GM19023 (cell line): ENCODE measurements around the gene HDDC3.

Source experiments
- ATAC-seq: cut with Tn5 transposase; IDR thresholded peaks from one replicate; pipeline ENCODE4 v1.9.1; 2021; ENCODE audit warnings: mild to moderate bottlenecking, moderate library complexity; ENCODE audit not compliant: unreplicated experiment

The HDDC3 gene

DNA sequence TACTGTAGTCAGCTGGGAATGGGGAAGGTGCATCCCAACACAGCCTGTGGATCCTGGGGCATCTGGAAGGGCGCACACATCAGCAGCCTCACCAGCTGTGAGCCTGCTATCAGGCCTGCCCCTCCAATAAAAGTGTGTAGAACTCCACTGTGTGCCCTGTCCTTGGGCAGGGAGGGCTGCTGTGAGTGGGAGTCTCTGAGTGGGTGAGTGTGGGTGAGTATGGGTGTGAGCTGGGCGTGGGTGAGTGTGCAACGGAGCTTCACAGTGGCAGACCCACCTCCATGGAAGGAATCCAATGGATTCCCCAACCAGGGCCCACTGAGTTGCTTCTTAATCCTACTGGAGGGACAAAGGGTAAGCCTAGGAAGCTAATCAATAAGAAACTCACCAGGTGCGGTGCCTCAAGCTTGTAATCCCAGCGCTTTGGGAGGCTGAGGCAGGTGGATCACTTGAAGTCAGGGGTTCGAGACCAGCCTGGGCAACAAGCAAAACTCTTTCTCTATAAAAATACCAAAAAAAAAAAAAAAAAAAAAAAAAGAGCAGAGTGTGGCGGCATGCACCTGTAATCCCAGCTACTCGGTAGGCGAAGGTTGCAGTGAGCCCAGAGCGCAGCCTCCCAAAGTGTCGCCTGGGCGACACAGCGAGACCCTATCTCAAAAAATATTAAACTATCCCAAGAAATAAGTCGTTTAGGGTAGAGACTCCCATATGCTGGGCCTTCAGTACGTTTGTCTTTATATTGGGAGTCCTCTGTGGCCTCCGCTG is 21.8 kb upstream of the HDDC3 start:
- ATAC-seq, result no peak

DNA sequence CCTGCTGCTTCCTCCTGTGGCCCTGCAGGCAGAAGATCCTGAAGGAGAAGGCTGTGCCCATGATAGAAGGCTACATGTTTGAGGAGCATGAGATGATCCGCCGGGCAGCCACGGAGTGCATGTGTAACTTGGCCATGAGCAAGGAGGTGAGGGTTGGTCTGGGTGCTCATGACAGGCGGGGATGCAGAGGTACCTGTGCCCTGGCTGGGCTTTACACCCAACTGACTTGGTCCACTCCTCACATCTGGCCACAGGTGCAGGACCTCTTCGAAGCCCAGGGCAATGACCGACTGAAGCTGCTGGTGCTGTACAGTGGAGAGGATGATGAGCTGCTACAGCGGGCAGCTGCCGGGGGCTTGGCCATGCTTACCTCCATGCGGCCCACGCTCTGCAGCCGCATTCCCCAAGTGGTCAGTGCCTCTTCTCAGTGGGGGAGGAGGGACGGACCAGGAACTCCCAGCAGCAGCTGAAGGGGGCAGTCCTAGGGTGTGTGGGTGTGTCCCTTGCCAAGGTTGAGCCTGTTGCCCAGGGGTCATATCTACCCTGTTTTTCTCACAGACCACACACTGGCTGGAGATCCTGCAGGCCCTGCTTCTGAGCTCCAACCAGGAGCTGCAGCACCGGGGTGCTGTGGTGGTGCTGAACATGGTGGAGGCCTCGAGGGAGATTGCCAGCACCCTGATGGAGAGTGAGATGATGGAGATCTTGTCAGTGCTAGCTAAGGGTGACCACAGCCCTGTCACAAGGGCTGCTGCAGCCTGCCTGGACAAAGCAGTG is 20.7 kb upstream of the HDDC3 start:
- no peak for ATAC-seq

DNA sequence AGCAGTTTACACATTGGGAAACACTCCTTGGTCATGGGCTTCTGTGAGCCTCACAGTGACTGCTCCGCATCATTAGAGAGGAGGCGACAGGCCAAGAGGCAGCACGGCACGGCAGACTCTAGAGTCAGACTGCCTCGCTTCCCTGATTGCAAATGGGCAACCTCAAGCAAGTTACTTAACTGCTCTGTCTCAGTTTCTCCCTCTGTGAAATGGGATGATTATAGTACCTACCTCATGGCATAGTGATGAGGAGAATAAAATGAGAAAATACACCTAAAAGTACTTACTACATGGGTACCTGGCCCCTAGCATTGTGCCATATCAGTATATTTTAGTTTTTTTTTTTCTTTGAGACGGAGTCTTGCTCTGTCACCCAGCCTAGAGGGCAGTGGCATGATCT is 18.3 kb upstream of the HDDC3 start:
- no peak for ATAC-seq

DNA sequence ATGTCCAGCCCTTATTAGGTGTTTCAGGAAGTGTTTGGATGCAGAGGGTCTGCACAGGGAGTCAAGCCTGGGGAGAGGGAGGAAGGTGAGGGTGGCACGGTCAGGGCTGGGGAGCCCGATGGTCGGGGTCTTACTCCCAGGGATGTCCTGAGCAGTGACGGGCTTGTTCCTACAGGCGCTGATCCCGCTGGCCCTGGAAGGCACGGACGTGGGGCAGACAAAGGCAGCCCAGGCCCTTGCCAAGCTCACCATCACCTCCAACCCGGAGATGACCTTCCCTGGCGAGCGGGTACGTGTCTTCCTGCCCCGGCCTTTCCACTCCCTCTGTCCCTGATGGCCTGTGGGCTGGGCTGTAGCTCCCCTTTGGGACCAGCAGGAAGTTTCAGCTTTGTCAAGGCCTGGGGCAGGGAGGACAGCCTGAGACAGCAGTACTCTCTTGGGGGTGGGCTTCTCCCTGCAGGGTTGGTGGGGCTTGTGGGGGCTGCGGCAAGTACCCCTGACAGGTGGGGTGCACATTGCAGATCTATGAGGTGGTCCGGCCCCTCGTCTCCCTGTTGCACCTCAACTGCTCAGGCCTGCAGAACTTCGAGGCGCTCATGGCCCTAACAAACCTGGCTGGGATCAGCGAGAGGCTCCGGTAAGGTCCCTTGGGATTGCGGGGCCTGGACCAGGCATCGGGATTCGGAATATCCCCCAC is 17.8 kb upstream of the HDDC3 start:
- ATAC-seq, result no peak

DNA sequence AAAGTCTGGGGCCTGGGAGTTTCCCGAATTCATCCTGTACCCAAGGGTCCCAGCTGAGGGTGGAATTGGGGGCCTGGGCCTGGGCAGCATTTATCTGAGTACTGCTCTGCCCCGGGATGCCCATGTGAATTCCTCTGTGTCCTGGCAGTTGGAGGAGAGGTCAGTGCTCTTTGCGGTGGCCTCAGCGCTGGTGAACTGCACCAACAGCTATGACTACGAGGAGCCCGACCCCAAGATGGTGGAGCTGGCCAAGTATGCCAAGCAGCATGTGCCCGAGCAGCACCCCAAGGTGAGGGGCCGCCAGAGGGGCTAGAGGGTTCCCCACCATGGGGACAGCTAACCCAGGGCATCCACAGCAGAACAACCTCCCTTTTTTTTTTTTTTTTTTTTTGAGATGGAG is 16.2 kb upstream of the HDDC3 start:
- no peak for ATAC-seq

DNA sequence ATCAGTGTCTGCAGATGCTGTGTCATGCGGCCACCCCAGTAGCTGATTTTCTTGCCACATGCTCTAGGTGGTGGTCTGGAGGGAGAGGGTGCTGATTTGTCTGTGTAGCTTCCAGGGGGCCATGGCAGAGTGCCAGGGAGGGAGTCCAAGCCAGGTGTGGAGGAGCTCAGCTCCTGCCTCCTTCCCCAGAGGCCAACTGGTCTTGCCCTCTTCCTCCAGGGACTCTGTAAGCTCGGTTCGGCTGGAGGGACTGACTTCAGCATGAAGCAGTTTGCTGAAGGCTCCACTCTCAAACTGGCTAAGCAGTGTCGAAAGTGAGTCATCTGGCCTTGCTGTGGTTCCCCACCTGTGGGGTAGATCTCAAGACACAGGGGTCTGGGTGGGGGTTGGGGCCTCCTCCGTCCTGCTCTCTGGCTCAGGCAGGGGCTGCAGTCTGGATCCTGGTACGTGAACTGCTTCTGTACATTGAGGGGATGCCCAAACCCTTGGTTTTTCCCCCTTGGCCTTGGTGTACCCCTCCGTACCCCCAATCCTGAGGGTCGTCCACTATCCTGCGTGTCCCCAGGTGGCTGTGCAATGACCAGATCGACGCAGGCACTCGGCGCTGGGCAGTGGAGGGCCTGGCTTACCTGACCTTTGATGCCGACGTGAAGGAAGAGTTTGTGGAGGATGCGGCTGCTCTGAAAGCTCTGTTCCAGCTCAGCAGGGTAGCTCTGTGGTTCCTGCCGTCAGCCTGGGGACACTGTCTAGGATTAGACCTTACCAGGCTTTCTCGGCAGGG is 15.4 kb upstream of the HDDC3 start:
- ATAC-seq, result no peak

DNA sequence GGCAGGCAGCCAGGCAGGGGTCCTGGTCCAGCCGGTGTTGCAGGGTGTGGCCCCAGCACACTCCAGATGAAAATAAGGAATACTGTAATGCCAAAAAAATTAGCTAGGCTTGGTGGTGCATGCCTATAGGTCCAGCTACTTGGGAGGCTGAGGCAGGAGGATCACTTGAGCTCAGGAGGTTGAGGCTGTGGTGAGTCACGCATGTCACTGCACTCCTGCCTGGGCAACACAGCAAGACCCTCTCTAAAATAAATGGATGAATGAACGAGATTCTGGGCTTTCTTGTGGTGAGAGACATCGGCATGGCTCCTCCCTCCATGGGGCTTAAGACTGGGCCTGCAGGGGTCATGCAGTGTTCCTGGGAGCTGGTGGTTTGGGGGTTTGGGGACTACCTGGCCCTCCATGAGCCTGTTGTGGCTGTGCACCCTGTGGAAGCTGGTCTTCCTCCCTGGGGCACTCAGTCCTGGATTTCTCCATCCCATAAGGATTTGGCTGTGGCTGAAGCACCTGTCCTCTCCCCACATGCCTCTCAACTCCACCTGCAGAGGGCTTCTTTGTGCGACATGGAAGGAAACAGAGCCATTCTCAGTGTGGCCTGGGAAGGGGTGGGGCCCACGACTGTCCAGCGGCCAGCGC is 14.7 kb upstream of the HDDC3 start:
- no peak for ATAC-seq

DNA sequence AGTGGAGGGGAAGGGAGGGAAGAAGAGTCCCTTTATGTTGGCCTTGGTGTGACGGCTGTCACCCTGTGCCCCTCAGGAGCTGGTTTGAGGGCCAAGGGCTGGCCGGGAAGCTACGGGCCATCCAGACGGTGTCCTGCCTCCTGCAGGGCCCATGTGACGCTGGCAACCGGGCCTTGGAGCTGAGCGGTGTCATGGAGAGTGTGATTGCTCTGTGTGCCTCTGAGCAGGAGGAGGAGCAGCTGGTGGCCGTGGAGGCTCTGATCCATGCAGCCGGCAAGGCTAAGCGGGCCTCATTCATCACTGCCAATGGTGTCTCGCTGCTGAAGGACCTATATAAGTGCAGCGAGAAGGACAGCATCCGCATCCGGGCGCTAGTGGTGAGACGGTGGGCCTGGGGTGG is 14.2 kb upstream of the HDDC3 start:
- no peak for ATAC-seq

DNA sequence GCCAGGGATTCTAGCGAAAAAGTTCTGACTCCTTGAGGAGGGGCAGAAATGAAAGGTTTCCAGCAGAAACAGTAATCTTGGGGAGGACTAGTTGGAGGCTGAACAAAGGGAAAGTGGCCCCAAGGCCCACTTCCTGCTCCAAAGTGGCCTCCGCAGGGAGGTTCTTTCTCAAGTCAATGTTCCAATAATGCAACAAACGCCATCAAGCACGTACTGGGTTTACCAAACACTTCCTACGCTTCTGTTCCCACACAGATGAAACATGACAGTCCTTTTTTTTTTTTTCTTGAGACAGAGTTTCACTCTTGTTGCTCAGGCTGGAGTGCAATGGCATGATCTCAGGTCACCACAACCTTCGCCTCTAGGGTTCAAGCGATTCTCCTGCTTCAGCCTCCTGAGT is 12.7 kb upstream of the HDDC3 start:
- ATAC-seq, result no peak

DNA sequence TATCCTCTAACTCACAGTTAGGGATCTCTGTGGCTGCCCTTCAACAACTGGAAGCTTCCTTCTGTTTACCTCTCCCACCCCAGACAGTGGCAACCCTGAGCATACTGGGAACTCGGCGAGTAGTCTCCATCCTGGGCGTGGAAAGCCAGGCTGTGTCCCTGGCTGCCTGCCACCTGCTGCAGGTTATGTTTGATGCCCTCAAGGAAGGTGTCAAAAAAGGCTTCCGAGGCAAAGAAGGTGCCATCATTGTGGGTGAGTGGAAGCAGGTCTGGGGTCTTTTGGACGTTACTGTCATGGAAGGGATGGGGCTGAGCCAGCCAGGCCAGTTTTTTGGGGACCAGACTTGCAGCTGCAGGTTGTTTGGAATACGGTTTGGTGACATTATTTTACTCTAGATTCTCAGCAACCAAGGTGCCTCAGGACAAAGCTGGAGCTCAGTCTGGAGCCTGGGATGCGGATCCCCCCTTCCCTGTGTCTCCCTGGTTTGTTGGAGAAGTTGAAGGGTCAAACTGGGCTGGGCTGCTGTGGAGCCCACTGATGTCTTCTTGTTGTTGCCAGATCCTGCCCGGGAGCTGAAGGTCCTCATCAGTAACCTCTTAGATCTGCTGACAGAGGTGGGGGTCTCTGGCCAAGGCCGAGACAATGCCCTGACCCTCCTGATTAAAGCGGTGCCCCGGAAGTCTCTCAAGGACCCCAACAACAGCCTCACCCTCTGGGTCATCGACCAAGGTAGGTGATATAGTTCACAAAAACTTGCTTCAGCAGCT is 10.2 kb upstream of the HDDC3 start:
- no peak for ATAC-seq

DNA sequence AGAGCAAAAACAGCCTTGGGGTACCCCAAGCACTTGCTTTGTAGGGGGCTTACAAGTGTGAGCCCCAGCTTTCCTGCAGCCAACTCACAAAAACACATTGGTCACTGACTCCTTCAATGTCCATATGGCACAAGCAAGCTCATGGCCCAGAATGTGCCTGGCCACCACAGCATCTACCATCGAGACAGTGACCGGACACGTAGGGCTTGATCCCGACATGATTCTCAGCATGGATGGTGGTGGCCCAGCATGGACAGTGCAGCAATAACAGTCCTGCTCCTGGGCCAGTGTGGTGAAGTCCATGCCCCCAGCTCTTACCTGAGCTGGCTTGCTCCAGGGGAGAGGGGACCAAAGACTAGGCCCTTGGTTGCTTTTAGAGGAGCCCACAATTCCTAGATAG is 8.7 kb upstream of the HDDC3 start:
- ATAC-seq, result no peak

DNA sequence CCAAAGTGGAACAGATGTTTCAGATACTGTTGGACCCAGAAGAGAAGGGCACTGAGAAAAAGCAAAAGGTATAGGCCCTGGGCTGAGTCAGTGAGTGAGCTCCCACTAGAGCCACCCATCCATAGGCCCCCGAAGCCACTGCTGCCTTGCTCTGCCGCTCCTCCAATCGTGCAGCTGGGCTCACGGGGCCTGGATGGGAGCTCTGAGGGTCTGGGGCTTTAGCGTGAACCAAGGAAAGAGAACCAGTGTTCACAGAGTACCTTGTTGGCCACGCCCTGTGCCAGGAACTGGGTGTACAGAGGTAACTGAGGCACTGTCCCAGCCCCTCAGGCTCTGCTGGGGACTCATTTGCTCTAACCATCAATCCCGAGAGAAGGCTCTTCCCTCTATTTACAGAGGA is 7.4 kb upstream of the HDDC3 start:
- ATAC-seq, result no peak

DNA sequence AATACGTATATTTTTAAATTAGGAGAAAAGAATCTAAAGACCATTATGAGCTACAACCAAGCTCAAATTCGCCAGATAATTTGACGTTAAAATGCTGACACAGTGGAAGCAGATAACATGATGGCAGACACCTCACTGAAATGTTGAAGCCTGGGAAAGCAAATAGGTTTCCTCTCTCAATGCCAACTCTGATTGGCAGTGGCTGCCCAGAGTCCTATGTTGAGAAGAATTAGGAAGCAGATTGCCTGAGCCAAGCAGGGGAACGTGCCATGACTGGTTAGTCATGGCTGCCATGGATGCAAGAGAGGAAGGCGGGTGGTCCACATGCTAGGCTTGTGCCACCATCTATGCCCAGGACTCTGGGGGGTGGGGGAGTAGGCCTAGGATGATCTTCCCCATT is 5.9 kb upstream of the HDDC3 start:
- no peak for ATAC-seq

DNA sequence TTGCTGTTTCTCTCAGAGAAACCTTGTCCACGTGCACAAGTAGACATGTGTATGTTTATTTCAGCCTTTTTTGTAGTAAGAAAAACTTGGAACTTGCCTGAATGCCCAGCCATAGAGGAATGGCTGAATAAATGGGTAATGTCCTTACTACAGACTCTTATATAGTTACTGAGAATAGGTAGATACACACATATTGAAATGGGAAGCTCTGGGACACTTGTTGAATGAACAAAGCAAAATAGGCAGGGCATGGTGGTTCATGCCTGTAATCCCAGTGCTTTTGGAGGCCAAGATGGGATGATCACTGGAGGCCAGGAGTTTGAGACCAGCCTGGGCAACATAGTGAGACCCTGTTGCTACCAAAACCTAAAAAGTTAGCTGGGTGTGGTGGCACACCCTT is 4.5 kb upstream of the HDDC3 start:
- ATAC-seq, result no peak

DNA sequence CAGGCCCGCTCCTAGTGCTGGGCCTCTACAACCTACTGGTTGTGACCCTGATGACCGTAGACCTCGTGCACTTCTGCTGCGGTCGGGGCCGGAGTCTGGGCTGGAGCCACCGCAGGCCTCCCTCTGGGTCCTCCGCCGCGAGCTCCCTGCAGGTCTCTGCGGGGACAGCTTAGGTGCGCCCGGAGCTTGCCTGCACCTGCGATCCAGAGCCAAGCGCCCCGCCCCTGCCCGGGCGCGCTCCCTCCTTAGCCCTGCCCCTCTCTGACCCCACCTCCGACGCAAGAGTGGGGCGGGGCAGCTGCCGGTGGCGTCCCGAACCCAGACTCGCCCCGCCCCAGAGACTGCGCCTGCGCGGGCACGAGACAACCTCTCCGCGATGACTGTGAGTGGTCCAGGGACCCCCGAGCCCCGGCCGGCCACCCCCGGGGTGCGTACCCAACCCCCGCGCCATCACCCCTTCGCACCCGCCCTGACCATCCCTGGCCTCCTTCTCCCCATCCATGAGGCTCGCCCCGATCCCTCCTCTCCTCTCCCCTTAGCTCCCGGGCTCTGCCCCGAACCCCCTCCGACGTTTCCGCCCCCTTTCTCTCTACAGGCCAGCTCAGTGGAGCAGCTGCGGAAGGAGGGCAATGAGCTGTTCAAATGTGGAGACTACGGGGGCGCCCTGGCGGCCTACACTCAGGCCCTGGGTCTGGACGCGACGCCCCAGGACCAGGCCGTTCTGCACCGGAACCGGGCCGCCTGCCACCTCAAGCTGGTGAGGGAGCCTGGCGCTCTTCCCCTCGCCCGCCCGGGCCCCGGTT is 2.8 kb upstream of the HDDC3 start, which contains the start of gene UNC45A:
Gene UNC45A, plus strand, starts transcription at position 337 of the 803 bp plus-strand sequence. Its CDS starts 40 bp downstream, at position 377.
- ATAC-seq, result peak; percentile 66

DNA sequence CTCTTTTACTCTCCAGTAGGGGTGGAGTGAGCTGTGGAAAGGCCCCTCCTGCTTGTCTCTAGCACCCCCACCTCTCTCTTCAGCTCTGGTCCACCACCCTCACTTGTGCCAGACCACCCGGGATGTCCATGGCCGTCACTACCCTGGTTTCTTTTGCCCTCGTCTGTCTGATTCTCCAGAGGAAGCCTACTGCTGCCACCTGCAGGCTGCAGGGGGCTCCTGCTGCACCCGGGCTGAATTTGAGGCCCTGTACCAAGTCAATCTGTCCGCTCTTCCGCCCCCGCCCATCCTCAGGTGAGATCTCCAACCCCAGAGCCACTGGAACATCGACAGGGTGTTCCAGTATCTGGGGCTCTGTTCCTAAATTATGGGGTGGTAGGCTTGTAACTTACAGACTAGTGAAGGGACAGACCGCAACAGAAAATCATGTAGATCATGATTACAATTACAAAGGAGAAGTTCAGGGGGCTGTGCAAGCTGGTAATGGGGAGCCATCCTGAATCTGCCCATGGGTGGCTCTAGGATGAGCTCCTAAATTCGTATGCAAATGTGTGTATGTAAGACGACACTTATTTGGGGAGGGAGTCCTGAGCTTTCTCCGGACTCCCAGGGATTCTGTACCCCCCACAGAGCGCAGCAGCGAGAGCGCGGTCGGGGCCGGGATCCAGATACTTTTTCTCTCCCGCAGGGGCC is 2.1 kb upstream of the HDDC3 start:
- peak; percentile 35 for ATAC-seq

DNA sequence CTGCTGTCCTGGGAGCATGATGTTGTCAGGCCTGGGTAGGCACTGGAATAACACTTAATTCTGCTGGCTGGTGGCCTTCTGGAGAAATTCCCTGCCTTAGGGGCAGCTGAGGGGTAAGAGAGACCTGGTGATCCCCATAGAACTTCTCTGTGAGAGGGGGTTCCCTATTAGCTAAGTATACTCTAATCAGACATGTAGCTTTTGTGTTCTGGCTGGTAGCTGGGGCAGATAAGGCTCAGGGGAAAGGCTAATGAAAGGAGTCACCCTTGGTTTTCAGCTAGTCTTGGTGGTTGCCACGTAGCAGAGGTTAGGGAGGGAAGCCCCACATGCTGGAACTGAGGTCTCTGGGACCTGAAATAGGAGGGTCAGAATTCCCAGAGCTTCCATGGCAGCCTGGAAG is 952 bp upstream of the HDDC3 start:
- ATAC-seq, result no peak

DNA sequence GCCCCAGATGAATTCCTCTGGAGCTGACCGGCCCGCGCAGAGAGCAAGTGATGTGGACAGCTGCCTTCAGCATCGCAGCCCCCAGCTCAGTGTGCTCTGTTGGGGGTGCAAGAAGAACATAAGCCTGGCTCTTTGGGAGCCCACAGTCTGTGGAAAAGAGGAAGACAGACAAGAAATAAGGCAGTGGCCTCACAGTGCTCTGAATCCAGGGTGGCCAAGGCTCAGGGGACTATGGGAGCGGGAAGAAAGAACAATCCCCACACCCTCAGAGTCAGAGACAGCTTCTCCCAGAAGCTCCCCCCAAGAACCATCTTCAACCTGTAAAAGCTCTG is 277 bp upstream of the HDDC3 start:
- ATAC-seq, result no peak

DNA sequence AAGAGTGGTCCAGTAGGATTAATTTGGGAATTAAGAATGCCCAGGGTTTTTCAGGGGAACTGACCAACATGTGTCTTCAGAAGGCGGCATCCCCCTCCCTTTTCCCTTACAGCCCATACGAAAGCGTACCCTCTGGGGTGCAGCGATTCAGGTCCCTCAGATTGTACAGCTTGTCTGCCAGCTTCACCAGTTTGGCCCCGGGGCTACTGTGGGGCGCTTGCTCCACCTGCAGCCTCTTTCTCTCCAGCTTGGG is 848 bp downstream of the HDDC3 start:
- ATAC-seq, result no peak
